ENCODE data around the gene P2RY11. TPM values are rescaled to one million over a fixed set of nuclear protein-coding genes. Genes with fewer than 3 reads are reported as not detected.

P2RY11 gene
- total and polyA plus RNA-seq, 2 experiments from 2014 or later, result 4.0 to 4.3 TPM

- no peak for TF ChIP-seq ZNF462 (CRISPR knock-in tag; IDR thresholded peaks at IDR 0.05)
- no peak for TF ChIP-seq REST (IDR thresholded peaks at IDR 0.05; ENCODE audit: unreplicated experiment)
- TF ChIP-seq EZH2phosphoT487 (IDR thresholded peaks at IDR 0.05; ENCODE audit: unreplicated experiment), result no peak
- no peak for TF ChIP-seq EZH2 (IDR thresholded peaks at IDR 0.05; ENCODE audit: low read depth, unreplicated experiment)
- no peak for TF ChIP-seq STAT1 (IDR thresholded peaks at IDR 0.05; ENCODE audit: unreplicated experiment)
- TF ChIP-seq ETS1 (IDR thresholded peaks at IDR 0.05), result no peak
- TF ChIP-seq CREB1 (CRISPR knock-in tag; IDR thresholded peaks at IDR 0.05; ENCODE audit: low read depth), result no peak
- TF ChIP-seq ZNF114 (CRISPR knock-in tag; IDR thresholded peaks at IDR 0.05), result no peak
Observed at GRCh38 chr19:10118960-10119359, 7.5 kb downstream of the P2RY11 start (continued).
